NCI-H82 (cell line): ENCODE measurements around the gene DLEC1.
A peak's percentile ranks its signal among the peaks of the same experiment; 100 is the strongest.

ENCODE experiments used
- DNase-seq: peaks from one replicate; lab custom pipeline; 2025; lab: John Stamatoyannopoulos, UW

The DLEC1 gene

DNA sequence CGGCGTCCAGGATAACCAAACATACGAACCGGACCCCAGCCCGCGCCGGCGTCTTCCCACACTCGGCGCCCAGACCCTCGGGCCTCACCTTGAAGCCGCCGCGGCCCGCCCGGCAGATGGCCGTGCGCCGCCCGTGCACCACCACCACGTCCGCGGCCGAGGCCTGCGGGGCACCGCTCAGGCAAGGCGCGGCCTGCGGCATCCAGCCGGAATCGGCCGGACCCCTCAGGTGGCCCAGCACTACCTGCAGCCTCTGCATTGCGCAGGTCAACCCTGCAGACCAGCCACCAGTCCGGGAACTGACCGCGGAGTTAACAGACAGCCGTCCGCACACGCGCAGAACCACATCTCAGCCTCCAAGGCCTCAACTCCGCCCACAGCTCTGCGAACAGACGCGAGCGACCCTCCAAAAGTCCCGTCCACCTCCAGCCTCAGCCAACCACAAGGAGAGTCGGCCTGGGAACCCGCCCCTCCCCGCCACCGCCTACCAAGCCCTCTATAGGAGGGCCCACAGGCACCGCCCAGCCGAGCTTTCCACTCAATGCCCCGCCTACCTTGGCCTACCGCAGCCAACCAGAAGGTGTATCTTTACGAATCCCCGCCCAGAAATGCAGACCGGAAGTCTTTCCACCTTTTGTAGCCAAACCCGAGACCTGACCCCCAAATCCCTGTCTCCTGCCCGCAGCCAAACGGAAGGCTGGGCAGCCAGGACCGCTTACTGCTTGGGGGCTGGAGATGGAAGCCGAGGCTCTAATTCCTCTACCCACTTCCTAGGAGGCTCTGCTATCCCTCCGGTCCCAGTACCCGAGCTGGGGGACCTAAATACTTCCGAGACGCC lies 98.0 kb downstream of the DLEC1 start, which contains the start of gene ACAA1:
Gene ACAA1, minus strand, starts transcription at position 351 of the 838 bp plus-strand sequence. Its CDS starts 92 bp downstream, at position 259.
- DNase-seq, result peak; percentile 99

DNA sequence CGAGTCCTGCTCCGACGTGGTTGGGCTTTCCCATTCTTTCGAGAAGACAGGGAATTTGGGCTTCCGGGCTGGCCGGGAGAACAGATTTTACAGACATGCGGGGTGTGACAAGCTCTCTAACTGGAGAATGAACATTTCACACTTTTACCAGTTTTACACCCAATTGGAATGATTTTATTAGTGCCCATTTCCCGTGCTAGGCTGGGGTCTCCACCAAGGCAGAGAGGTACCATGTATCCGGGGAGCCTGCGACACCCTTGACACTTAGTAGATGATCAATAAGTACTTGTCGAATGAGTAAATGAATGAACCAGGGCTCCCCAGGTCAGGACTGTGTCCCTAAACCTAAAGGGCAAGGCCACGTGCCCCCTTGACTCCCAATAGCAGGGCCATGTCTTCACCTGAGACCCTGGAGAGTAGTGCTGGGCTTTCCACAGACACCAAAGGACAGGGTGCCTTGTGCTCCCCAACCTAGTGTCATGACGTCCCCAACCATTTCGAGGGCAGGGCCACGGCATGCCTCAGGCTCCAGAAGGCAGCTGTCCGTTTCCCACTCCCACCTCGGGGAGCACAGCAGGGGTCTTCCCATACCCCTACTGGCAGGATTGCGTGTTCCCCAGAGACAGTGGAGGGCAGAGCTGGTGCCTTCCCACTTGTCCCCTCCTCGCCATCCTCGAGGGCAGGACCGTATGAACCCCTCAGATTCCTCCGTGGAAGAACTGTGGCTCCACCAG lies 98.8 kb downstream of the DLEC1 start:
- no peak for DNase-seq

DNA sequence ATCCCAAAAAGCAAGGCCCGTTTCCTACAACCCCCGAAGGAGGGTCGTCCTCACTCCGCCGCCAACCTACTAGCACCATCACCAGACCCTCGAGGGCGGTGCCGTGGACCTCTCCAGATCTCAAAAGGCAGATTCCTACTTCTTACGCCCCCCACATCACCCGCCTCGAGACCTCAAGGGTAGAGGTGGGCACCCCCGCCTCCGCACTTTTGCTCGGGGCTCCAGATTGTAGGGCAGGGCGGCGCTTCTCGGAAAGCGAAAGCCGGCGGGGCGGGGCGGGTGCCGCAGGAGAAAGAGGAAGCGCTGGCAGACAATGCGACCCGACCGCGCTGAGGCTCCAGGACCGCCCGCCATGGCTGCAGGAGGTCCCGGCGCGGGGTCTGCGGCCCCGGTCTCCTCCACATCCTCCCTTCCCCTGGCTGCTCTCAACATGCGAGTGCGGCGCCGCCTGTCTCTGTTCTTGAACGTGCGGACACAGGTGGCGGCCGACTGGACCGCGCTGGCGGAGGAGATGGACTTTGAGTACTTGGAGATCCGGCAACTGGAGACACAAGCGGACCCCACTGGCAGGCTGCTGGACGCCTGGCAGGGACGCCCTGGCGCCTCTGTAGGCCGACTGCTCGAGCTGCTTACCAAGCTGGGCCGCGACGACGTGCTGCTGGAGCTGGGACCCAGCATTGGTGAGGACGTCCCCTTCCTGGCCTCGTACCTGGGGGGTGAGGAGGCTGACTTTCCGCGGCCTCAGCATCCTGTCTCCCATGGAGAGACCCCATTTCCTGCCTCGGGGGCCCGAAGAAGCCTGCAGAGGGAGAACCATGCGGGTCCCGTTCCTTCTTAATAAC lies 99.6 kb downstream of the DLEC1 start, which contains the start of gene MYD88:
Gene MYD88, plus strand, starts transcription at position 313 of the 842 bp plus-strand sequence. Its CDS starts 40 bp downstream, at position 353.
- DNase-seq, result peak; percentile 32

DNA sequence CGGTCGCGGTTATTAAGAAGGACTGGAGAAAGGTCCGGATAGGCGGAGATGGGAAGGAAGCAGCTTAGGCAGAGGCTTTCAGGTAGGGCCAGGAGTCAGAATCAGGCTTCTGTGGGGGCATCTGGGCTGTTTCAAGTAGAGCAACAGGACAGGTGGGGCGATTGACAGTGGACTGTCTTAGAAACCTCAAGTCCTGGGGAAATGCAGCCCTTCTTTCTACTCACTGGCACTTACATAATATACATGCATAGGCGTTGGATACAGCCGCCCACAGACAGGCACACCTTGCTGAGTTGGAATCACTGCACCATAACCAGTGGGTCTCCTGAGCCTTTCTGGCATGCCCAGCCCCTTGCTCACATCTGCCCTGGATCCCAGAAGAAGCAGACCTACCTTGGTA lies 100.2 kb downstream of the DLEC1 start:
- no peak for DNase-seq

DNA sequence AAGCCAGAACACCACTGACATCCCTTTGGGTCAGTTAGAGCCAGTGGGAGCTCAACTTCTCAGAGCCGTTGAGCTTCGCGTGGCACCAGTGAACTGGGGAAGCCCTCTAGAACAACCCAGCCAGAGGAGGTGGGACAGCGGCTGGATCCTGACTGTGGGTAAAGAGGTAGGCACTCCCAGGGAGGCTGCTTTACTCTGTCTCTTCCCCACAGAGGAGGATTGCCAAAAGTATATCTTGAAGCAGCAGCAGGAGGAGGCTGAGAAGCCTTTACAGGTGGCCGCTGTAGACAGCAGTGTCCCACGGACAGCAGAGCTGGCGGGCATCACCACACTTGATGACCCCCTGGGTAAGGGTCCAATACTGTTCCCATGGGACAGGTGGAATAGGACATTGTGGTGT lies 100.6 kb downstream of the DLEC1 start:
- no peak for DNase-seq

DNA sequence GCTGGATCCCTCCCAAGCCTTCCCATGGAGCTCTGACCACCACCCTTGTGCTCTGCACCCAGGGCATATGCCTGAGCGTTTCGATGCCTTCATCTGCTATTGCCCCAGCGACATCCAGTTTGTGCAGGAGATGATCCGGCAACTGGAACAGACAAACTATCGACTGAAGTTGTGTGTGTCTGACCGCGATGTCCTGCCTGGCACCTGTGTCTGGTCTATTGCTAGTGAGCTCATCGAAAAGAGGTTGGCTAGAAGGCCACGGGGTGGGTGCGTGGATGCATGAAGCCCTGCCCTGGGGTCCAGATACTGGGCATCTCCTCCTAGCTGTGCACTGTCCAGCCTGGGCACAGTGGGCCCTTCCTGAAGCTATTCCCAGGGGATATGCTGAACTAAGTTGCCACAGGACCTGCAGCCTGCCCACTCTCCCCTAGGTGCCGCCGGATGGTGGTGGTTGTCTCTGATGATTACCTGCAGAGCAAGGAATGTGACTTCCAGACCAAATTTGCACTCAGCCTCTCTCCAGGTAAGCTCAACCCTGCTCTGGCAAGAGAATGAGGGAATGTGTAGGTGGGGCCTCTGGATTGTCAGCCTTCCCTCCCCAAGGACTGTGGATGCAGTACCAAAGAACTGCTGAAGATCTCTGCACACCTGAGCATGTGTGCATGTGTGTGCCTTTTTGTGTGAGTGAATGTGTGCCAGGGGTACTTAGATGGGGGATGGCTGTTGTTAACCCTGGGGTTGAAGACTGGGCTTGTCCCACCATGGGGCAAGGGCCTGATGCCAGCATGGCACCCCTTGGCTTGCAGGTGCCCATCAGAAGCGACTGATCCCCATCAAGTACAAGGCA lies 101.5 kb downstream of the DLEC1 start:
- no peak for DNase-seq

DNA sequence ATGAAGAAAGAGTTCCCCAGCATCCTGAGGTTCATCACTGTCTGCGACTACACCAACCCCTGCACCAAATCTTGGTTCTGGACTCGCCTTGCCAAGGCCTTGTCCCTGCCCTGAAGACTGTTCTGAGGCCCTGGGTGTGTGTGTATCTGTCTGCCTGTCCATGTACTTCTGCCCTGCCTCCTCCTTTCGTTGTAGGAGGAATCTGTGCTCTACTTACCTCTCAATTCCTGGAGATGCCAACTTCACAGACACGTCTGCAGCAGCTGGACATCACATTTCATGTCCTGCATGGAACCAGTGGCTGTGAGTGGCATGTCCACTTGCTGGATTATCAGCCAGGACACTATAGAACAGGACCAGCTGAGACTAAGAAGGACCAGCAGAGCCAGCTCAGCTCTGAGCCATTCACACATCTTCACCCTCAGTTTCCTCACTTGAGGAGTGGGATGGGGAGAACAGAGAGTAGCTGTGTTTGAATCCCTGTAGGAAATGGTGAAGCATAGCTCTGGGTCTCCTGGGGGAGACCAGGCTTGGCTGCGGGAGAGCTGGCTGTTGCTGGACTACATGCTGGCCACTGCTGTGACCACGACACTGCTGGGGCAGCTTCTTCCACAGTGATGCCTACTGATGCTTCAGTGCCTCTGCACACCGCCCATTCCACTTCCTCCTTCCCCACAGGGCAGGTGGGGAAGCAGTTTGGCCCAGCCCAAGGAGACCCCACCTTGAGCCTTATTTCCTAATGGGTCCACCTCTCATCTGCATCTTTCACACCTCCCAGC lies 102.4 kb downstream of the DLEC1 start:
- DNase-seq, result no peak

DNA sequence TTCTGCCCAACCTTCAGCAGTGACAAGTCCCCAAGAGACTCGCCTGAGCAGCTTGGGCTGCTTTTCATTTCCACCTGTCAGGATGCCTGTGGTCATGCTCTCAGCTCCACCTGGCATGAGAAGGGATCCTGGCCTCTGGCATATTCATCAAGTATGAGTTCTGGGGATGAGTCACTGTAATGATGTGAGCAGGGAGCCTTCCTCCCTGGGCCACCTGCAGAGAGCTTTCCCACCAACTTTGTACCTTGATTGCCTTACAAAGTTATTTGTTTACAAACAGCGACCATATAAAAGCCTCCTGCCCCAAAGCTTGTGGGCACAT lies 102.9 kb downstream of the DLEC1 start:
- no peak for DNase-seq

DNA sequence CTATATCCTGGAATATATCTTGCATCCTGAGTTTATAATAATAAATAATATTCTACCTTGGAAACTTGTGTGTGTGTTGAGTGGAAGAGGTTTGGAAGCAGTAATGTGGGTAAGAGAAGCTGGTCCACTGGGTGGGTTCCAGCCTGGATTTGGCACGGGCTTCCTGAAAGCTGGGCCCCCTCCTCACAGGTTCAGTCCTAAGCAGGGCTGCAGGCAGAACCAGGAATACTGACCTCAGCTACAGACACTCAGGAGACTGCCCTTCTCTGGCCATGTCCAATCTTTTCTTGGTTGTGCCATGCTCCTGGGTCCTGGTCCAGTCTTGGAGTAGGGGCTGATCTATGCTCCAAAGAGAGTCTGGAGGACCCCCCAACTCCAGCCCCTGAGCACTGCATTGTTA lies 104.0 kb downstream of the DLEC1 start:
- no peak for DNase-seq

DNA sequence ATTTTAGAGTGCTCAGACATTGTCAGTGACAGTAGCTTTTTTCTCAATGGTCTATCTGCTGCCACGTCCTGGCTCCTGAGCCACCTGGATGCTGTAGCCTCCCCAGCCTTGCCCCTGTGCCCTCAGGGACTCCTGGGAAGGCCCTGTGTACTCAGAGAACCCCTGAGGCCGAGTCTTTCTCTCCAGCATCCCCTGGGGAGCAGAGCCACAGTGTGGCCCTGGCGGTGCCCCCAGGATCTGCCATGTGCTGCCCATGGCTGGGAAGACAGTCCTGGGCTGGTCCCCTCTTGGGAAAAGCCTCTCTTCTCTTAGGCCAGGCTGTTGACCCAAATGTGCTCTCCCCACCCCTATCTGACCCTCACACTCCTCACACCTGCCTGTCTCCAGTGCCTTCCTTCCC lies 104.5 kb downstream of the DLEC1 start:
- no peak for DNase-seq

DNA sequence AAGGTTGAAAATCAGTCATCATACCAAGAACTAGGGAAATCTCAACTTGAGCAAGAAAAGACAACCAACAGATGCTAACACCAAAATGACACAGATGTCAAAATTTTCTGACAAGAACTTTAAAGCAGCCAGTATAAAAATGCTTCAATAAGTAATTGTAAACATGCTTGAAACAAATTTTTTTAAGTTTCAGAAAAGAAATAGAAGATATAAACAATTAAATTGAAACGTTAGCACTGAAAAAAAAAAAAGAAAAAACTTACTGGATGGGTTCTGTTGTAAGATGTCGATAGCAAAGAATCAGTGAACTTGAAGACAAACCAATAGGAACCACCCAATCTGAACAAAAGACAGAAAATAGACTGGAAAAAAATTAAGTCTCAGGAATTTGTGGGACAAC lies 107.5 kb downstream of the DLEC1 start:
- no peak for DNase-seq

DNA sequence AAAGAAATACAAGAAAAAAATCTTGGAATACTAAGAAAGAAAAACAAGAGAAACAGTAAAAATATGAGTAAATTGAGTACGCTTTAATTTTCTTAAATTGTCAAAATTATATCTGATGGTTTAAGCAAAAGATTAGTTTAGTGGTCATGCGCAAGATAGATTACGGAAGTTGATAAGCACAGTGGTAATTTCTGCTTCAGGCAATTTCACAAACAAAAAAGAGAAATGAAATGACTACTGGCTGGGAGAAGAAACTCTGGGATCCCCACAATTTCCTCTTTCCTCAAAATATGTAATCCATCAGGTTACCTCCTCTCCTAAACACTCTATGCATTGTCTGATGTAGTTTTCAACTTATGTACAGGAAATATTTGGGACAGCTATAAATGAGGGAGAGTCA lies 108.4 kb downstream of the DLEC1 start:
- DNase-seq, result no peak

DNA sequence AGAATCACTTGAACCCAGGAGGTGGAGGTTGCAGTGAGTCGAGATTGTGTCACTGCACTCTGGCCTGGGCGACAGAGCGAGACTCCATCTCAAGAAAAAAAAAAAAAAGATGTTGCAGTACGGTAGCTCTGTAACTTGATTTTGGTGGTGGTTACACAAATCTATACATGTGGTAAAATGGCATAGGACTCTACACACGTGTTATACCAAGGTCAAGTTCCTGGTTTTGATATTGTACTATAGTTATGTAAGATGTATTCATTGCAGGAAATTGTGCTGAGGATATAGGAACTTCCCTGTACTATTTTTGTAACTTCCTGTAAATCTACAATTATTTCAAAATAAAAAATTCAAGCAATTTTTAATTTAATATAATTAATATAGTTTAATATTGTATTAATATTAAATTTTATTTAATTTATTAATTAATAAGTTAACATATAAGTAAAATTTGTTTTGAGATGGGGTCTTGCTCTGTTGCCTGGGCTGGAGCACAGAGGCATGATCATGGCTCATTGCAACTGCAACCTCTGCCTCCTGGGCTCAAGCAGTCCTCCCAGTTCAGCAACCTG lies 109.4 kb downstream of the DLEC1 start:
- DNase-seq, result no peak

DNA sequence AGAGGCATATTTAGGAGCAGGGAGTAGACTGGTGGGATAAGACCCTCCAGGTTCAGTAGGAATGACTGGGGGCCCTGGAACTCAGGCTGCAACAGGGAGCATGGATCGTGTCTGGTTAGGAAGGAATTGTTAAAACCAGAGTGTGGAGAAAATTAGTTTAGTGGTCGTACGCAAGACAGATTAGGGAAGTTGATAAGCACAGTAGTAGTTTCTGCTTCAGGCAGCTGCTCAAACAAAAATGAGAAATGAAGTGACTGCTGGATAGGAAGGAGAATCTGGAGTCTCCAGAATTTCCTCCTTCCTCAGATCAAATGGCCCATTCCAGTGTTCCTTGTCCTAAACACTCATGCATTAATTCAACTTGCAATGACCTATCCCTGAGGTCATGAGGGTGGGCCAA lies 110.7 kb downstream of the DLEC1 start:
- no peak for DNase-seq

DNA sequence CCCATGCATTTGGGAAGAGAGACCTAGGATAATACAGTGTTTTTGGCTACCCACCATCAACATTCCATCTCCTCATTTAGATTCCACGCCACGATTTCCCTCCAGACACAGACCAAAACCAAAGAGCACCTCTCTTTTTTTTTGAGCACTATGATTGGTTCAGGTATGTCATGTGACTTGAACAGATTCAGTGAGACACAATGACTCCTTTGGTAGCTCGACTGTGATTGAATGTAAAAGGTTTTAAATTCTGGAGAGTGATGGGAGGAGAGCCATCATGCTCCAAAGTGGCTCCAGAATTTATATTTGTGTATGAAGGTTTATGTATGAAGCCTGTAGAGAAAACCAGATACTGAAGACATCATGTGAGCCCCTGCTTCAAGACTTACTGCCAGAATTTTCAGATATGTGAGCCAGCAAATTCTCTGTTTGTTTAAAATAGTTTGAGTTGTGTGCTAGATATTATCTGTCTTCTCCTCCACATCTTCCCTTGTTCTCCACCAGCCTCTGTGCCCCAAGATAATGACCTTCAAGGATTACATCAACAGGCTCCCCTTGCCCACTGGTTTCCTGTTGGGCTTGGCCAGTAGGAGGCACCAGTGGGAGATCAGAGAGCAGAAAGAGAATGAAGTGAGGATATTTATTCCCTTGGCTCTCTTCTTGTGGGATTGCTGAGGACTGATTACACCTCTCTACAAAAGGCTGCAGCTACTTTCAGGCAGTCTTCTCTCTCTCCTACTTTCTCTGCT lies 111.9 kb downstream of the DLEC1 start:
- DNase-seq, result no peak

DNA sequence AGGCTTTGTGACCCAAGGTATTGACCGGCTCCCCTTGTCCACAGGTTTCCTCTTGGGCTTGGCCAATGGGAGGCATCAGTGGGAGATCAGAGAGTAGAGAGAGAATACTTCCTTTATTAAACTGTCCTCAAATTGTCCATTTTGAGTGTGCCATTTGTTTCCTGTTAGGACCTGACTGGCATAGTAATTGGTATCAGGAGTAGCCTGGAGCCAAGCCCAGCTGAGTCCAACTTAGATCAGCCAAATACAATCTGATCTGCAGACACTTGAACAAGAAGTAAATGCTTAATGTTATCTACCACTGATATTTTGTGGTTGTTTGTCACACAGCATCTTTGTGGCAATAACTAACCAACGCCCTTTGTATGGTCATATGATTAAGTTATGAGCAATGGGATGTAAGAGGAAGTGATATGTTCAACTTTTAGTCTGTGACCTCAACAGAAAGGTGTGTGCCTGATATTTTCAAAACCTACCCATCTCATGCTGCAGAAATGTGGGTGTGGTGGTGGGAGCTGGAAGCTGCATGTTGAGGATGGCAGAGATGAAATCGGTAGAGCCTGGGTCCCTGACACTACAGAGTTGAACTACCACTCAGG lies 112.8 kb downstream of the DLEC1 start:
- DNase-seq, result no peak

DNA sequence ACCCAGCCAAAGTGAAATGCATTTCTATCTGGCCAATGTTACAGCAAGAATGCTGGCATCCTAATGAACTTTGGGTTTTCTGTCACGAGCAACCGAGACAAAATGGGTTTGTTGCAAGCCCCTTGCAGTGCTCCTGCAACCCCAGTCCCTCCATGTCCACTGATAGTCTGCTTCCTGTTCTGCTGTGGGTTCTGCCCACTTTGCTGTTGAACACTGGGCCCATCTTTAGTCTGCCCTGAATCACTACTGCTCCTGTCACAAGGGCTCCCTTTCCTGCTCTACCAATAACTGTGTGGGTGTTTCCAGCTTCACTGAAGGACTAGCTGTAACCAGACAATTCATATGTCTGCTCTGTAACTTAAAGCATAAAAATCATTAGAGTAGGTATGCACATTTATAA lies 113.6 kb downstream of the DLEC1 start:
- DNase-seq, result no peak

DNA sequence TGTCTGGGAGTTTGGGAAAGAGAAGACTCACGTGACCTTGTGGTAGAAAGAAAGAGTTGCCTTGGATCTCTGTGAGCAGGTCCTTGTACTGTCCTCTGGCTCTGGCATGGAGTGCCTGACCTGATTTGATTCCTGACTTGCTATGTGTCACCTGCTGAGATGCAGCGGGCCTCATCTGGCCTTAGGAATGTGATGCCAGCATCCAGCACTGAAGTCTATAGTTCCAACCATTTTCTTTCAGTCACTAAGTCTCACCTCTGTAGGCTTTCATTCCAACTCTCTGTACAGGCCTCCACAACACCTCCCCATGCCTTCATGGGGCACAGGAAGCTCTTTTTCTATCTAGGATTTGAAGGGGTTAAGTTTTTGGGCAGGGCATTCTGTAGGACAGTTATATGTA lies 114.2 kb downstream of the DLEC1 start:
- DNase-seq, result no peak

DNA sequence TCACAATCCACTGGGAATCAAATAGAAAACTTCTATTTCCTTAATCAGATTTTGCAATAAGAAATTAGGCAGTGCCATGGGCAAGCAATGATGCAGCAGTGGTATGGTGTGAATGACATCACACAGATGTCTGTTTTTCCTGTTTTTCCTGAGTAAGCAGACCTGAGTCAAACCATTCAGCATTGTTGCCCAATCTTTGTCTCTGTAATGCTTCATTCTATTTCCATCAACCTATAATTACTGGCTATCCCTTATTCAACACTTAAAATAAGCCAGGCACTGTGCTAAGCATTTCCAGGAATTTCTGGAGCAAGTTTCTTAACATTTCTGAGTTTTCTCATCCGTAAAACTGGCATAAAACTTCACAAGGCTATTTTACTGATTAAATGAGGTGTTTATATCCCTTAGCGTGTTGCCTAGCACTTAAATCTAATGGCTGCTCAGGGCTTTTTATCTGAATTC lies 115.1 kb downstream of the DLEC1 start:
- no peak for DNase-seq
